NB4 (cell line): ENCODE measurements around the gene CAMKMT.

Experiments
- DNase-seq: peaks from one replicate; pipeline ENCODE4 v3.0.0; 2010; ENCODE audit warnings: low read depth
- H3K4me3 ChIP-seq: one replicate; pipeline ENCODE4 v1.5.1; 2011; ENCODE audit warnings: mild to moderate bottlenecking, low read depth, low read length, moderate library complexity
- CTCF ChIP-seq: IDR thresholded peaks from one replicate; pipeline ENCODE4 v1.5.1; 2012; ENCODE audit warnings: low read depth, low read length
- MAX ChIP-seq: IDR thresholded peaks from 2 replicates; pipeline ENCODE4 v1.6.1; 2011; ENCODE audit warnings: low read depth, low read length
- MYC ChIP-seq: IDR thresholded peaks from 2 replicates; pipeline ENCODE4 v1.6.1; 2011; ENCODE audit warnings: low read depth, low read length
- POLR2A ChIP-seq: IDR thresholded peaks from 2 replicates; pipeline ENCODE4 v1.6.1; 2011; ENCODE audit warnings: mild to moderate bottlenecking; ENCODE audit not compliant: insufficient read length; ENCODE audit errors: extremely low read depth

CAMKMT gene

GRCh38 chr2:44642123-44642857, 280.5 kb downstream of the CAMKMT start:
- H3K4me3 ChIP-seq: no peak overlapping the region
- no peak for DNase-seq
- TF ChIP-seq MAX (no peak), MYC (no peak), CTCF (no peak), POLR2A (no peak)

DNA sequence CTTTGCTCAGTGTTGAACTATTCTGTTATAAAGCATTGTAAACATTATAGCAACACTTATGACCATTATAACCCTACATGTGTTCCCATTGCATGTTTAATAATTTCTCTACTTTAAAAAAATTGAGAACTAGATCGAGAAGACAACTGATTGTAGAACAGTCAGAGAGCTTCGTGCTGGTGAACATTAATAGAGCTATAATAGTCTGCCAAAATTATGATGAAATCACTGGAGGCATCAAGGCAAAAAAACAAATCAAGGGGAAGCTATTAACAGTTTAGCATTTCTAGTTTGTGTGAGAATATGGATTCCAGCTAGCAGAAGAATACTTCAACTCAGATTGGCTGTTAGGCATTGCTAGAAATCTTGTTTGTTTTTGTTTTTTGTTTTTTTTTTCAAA, 284.2 kb downstream of the CAMKMT start:
- no peak for DNase-seq
- no peak overlapping the region for H3K4me3 ChIP-seq
- TF ChIP-seq MYC (no peak), MAX (no peak), CTCF (no peak), POLR2A (no peak)

GRCh38 chr2:44649381-44649780, 287.6 kb downstream of the CAMKMT start:
- TF ChIP-seq CTCF (no peak), POLR2A (no peak), MYC (no peak), MAX (no peak)
- DNase-seq: no peak
- no peak overlapping the region for H3K4me3 ChIP-seq

DNA sequence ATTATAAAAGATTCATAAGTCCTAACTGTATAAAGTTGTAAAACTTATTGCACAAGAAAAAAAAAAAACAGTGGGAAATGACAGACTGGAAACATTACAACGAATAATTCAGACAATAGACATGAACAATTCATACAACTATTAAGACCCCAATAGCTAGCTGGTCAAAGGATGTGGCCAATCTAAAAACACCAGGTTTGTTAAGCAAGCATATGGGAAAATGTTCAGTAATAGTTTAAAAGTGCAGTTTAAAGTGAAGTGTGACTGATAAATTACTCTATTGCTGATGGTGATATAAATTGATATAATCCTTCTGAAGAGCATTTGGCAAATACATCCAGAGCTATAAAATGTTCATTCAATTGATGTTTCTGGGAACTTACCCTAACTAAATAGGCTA, 289.0 kb downstream of the CAMKMT start:
- no peak for DNase-seq
- TF ChIP-seq MYC (no peak), CTCF (no peak), MAX (no peak)
- no peak overlapping the region for H3K4me3 ChIP-seq

DNA sequence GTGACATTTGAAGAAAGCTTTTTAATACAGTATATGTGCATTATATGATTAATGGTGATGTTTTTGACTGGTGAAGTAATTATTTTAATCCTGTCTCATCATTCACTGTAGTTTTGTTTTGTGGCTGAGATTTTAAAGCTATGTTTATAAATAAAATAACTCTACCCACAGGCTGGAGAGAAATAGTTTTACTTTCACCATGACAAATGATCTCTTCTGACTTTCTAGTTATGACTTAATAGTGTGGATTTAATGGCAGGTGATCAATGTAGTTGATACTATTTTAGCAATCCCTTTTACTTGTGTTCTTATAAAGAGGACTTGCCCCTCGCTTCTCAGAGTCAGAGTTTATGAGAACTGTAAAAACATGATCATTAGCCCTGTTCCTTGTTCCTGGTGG, 290.2 kb downstream of the CAMKMT start:
- no peak overlapping the region for H3K4me3 ChIP-seq
- TF ChIP-seq MYC (no peak), CTCF (no peak)
- no peak for DNase-seq

DNA sequence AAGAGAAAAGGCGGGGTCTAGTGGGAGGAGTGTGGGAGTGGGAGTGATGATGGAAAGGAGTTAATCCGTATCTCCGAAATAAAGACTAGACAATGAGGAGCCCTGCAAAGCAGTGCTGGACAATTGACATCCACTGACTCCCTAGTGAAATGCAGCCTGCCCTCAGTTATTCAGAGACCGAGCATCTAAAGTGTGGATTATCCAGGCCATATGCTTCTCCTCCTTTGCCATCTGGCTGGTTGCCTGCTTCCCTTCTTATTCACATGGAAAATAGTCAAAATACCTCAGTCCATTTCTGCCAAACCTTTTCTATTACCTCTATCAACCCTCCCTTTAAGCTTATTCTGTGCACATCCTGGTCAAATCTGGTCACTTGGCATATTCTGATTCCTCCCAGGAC, 291.0 kb downstream of the CAMKMT start:
- no peak for DNase-seq
- TF ChIP-seq CTCF (no peak), MAX (no peak), MYC (no peak), POLR2A (no peak)
- no peak overlapping the region for H3K4me3 ChIP-seq
